EH (cell line): Measurements from ENCODE around the gene ATRX.

Experiments used
- DNase-seq: peaks from one replicate; pipeline ENCODE4 v3.0.0-alpha.2; 2015; ENCODE audit warnings: low read depth

ATRX gene

GRCh38 chrX:77493677-77494553 is 292.1 kb downstream of the ATRX start:
- DNase-seq, result peak; percentile 87

- DNase-seq, result no peak
These were observed 302.0 kb downstream of the ATRX start for GRCh38 chrX:77484045-77484444.

- DNase-seq, result no peak
These were observed 330.6 kb downstream of the ATRX start for GRCh38 chrX:77455437-77455836.
